HG03342 (cell line): ENCODE measurements around the gene PRLR.
"Not testable (repeated sequence)": the region's sequence is repeated elsewhere in the genome, so short reads cannot be mapped to it uniquely, and the experiment has no call there.

ENCODE experiments used
- ATAC-seq: cut with Tn5 transposase; IDR thresholded peaks from one replicate; pipeline ENCODE4 v1.9.1; 2021; ENCODE audit warnings: mild to moderate bottlenecking, moderate library complexity; ENCODE audit not compliant: unreplicated experiment

The PRLR gene

DNA sequence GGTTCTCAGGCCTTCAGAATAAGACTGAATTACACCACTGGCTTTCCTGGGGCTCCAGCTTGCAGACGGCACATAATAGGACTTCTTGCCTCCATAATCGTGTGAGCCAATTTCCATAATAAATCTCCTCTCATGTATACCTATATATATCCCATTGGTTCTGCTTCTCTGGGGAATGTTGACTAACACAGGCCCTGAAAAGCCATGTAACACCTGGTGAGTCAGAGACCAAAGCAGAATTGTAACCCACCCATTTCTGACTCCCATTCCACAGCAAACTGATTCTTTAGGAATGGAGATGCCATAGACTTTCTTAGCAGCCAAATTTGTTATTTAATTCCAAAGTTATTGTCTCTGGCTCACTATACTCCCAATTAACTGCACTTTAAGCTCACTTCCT lies 97.1 kb downstream of the PRLR start:
- no peak for ATAC-seq

DNA sequence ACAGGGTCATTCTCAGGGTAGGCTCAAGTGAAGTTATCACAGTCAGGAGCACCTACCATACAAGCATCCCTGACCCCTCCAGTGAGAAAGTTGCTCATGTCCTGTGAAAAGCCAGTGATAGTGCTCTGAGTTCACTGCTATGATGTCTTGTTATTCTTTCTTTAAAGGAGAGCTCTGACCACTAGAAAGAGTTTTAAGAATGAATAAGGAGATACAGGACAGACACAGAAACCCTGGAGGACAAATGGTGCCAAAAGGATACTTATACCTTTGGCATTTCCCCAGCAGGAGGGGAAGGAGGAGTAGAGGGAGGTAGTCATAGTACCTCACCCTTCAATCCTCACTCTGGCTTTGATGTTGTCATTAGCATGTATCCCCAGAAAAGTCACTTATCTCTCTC lies 98.6 kb downstream of the PRLR start:
- ATAC-seq = no peak

DNA sequence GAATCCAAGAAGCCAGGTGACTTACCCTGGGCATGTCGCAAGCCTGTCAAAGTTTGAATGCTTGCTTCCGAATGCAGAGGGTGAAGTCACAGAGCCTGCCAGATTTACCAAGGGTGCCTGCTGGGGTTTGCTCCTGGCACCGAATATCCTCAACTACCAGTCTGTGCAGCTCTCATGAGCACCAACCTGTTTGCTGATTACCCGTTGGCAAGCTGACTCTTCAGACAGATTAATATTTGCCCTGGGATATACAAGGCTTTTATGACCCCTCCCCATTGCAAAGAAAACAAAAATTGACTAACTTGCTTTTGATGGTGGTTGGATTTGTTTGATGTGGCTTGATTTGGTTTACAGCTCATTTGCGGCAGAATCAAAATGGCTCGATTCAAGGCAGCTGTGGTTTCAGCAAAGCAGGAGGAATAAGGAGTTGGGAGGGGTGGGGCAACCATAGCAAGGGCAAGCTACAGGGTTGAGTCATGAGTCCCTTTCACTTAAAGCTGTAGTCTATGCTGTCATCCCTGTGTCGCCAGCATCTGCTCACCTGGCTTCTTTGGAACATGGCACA lies 100.3 kb downstream of the PRLR start:
- no peak for ATAC-seq

DNA sequence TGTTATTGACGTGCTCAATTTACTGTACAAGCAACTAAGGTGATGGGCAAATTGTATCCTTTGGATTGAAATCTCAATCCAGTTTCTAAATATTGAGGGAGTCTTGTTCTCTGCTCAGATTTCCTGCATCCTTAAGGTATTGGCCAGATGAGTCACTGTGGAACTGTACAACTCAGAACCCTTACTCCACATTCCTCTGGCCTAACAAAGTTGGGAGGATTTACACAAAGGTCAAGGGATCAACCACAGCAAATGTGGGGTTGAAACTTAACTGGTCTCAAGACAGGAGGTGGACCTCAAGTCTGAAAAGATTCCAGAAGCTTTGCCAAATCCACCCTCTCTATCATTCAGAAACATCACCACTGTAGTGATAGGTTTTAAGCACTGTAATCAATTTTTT lies 101.0 kb downstream of the PRLR start:
- ATAC-seq = no peak

DNA sequence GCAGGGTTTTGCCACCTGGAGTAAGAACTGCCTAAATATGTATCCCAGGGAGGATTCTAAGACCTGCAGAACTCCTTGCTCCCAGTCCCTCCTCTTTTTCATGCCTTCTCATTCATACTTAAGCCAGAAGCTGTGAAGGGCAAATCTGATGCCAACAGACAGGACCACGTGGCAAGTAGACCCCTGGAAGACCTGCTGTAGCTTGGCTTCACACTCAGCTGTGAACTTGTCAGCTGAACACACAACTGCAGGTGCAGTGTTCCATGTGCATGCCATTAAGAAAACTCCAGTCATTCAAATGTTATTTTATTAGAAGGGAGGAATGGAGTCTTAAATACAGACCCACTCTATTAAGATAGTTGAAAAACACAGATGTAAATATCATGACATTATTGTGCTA lies 103.3 kb downstream of the PRLR start:
- ATAC-seq = no peak

DNA sequence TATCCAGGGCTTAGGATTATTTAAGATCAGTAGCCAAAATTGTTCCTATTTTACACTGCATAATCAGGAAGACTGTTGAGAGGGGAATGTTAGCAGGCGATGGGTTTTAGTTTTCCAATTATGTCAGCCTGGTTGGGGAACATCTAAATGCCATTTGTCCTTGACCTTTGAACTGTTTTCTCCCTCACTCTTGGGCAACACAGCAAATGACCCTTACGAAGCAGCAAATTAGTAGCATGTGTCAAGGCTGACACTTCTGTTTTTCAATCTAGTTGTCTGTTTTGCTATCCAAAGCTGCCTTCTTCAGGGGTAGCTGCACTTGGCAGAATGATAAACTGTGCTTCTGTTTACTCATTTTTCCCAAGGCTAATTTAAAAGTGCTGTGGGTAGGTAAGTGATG lies 104.5 kb downstream of the PRLR start:
- no peak for ATAC-seq

DNA sequence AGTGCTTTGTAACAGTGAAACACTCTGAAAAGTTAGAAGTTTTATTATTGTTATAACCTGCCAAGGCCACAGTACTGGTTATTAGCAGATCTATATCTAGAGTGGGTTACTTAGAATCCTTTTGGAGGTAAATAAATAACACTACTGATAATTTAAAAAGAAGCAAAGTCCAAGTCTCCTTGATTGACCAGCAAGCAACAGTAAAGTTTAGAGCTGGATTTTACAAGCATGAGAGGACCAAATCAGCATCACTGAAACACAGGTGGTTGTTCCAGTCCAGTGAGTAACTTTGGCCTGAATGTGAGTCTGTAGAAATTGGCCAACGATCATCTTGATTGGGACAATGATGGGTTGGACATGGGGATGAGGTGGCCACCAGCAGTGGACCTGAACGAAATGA lies 105.4 kb downstream of the PRLR start:
- no peak for ATAC-seq

DNA sequence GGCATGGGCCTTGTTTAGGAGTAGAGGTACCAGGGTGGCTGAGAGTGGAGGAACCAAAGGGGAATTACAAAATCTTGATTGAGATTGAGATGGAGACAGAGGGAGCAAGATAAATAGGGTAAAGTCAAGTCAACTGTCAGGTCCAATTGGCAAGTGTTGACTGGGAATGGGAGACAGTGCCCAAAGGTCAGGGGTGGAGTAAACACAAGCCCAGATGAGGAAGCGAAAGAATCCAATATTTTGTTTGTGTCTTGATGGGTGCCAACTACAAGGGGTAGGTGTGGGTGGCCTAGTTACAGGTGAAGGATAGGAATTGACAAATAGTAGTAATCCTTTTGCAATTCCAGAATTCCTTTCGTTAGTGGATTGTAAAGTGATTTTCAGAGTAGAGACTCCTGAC lies 107.5 kb downstream of the PRLR start:
- ATAC-seq = no peak

DNA sequence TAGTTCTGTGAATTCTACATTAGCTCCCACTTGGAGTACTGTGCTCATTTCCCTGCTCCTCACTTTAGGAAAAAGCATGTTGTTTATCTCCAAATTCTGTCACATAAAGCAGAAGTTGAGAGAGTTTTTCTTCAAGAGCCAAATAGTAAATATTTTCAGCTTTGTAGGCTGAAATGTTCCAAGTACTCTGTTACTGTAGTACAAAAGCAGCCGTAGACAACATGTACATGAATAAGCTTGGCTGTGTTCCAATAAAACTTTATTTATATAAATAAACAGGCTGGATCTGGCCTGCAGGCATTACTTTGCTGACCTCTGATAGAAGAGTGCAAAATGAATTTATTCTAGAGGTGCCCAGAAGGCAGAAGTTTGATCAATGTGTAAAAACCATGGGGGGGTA lies 109.6 kb downstream of the PRLR start:
- no peak for ATAC-seq

DNA sequence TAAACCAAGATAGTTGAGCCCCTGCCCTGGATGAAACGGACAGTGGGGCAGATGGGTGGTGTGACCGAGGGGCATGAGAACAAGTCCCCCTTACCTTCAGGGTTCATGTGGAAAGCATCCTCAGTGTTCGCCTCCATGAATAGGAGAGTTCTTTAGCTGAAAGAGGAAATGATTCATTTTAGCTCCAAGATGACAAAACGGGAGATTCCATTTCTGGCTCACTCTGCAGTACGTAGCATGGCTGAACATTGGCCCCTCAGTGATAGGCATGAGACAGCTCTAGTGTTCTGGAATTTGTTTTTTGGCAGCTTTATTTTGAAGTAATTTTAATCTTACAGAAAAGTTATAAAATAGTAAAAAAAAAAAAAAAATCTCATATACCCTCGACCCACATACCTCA lies 112.3 kb downstream of the PRLR start:
- ATAC-seq = peak; percentile 75

DNA sequence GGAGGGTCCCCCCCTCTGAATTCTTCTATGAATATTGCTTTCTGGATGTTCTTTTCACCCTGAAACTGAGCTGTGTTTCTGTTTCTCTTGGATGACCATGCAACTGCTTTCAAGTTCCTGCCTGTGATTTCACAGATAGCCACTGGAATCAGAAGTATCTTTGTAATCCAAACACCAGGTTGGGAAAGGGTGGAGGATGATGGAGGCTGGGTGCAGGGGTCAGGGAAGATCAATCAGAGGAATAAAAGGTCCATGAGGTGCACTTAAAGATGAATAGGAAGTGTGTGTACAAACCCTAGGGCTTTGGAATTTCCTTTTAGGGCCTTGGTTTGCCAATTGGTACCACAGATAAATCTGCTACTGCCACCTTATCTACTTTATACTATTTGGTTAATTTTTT lies 114.4 kb downstream of the PRLR start:
- ATAC-seq = no peak

DNA sequence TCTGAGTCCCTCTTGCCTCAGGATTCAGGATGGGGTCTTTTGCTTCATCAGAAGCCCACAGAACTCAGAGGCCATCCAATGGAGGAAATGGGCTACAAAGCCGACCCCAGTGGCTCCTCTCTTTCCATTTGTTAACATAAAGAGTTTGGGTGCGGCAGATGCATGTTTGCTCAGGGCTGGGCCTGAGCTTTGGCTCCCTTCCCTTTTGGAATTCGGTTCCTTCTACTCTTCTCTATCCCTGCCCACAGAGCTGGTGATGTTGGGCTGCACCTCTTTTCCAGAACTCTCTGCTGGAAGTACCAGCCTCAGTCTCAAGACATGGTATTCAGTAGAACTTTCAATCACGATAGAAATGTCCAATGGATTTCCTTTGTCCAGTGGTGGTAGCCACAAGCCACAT lies 115.6 kb downstream of the PRLR start:
- no peak for ATAC-seq

DNA sequence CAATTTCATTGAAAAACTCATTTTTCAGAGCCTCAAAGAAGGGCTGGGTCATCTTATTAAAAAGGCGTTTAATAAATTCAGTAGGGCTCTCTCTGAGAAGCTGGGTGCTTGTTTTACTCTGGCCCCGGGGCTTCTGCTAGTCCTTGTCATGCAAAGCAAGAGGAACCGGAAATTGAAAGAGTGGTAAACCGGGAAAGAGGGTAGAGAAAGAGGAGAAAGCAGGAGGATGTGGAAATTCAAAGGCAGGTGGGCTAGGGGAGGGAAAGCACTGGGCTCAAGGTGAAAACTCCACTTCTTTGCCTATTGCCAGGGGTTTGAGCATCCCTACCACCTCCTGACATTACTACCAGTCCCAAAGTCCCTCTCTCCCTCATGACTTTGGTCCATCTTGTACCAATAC lies 118.0 kb downstream of the PRLR start:
- no peak for ATAC-seq

DNA sequence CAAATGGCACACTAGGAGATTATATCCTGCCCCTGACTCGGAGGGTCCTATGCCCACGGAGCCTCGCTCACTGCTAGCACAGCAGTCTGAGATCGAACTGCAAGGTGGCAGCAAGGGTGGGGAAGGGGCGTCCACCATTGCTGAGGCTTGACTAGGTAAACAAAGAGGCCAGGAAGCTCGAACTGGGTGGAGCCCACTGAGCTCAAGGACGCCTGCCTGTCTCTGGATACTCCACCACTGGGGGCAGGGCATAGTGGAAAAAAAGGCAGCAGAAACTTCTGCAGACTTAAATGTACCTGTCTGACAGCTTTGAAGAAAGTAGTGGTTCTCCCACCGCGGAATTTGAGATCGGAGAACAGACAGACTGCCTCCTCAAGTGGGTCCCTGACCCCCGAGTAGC lies 125.7 kb downstream of the PRLR start:
- not testable (repeated sequence) for ATAC-seq

DNA sequence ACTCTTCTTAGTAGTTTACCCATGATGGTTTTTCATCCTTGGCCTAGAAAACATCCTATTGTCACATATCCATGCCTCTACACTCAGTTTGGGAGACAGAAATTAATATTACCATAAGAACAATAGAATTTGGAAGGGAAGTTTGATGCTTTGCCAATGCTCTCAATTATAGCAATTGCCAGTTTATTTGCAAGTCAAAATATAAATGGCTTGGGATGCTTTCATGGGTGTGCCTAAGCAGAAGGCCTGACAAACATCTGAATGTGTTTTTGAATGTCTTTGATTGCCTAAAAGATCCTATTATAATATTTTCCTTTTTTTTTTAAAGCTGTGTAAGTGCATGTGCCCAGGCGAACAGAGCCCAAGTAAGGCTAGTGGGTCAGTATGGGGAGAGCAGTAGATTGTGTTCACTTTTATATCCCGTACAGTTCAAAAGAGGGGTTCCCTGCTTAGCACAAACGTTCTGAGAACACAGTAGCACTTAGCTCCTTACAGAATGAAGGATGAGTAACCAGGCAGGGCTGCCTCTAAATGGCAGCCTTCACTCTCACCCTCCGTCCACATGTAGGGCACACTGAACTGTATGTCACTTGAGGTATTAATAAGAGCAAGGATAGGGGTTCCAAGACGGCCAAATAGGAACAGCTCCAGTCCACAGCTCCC lies 126.5 kb downstream of the PRLR start:
- no peak for ATAC-seq

DNA sequence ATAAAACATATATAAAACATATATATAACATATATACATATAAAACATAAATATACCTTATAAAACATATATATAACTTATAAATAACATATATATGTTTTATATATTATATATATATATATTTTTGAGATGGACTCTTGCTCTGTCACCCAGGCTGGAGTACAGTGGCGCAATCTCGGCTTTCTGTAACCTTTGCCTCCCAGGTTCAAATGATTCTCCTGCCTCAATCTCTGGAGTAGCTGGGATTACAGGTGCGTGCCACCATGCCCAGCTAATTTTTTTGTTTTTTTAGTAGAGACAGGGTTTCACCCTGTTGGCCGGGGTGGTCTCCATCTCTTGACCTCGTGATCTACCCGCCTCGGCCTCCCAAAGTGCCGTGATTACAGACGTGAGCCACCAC lies 128.6 kb downstream of the PRLR start:
- not testable (repeated sequence) for ATAC-seq

DNA sequence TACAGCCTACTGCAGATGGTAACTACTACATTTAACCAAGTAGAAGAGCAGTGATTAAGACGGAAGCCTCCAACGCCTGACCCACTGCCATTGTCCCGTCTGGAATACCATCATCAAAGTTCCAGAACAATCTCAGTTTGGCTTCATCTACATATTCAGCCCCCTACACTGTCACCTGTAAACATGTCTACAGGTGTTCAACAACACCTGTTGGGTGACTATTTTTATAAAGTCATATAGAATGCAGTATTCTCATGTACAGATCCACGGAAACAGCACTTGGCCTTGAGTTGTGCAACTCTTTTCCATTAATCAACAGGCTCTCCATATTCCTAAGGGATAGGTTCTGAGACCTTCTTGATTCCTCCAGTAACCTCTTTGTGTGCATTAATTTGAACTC lies 129.3 kb downstream of the PRLR start:
- ATAC-seq = no peak

DNA sequence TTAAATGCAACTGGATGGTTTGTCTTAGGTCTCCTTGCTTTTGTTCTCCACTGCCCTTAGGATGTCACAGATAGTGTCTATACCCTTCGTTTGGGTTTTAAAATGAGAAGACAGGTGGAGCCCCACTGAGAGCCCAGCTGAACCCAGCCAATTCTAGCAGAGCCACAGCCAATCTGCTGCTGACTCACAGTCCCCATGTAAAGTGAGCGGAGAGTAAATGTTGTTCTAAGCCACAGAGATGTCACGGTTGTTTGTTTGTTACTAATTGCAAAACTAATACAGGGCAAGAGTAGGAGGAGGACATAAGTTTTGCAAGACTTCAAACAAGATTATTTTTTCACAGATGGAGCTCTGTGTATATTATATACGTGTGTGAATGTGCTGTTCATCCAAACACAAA lies 132.1 kb downstream of the PRLR start:
- no peak for ATAC-seq

DNA sequence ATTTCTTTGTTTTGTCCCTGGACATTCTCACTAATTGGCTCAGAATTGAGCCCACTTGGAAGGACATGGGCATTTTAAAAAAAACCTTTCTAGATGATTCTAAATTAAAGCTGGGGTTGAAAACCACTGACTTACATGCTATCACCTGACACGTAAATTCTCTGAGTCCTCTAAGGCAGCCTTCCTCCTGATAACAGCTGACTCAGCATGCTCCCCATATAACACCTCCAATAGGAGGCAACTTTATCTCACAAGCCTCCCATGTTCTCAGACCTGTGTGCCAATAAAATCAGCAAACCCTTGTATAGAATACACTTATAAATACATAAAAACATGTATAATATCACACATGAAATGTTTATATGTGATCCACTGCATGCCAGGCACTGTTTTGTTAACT lies 133.4 kb downstream of the PRLR start:
- ATAC-seq = no peak

DNA sequence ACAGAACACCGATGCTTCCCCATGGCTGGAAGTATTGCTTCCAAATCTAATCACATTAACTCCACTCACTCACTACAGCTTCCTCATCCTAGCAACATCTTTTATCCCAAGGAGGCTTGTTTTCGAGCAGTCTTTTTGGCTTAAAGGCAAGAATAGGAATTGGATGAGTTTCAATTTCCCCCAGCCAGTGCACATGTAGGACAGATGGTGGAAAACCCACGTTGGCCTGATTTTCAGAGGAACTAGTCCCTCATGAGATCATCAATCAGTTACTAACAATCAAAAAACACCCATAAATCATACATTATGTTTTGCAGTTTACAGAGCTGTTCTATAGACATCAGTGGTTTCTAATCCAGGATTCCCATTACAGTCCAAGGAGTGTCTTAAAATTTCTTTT lies 134.1 kb downstream of the PRLR start:
- no peak for ATAC-seq

DNA sequence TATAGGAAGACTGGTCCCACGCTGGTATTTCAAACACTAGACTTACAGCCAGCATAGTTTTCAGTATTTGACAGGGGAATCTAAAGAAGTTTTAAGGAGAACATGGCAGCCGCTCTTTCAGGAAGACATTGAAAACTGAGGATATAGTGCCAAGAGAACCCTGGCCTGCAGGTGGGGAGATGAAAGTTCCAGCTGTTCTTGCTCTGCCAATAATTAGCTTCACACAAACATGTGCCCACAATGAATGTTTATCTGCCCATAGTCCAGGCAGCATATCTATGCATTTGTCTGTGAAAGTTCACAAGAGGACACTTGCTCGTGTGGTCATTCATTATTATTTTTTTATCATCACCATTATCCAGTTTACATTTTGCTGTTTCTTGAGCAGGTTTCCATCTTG lies 134.9 kb downstream of the PRLR start:
- ATAC-seq = no peak

DNA sequence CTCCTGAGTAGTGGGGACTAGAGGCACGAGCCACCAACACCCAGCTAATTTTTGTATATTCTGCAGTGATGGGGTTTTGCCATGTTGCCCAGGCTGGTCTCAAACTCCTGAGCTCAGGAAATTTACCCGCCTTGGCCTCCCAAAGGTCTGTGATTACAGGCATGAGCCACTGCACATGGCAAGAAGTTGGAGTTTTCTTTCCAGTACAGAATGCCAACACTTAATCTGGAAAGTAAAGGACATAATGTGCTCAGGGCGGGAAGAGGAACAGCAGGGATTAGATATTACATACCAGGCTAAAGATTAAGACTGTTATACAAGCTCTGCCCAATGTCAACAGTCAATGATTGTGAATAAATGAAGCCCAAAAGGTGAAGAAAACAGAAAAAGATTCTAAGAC lies 135.3 kb downstream of the PRLR start:
- no peak for ATAC-seq

DNA sequence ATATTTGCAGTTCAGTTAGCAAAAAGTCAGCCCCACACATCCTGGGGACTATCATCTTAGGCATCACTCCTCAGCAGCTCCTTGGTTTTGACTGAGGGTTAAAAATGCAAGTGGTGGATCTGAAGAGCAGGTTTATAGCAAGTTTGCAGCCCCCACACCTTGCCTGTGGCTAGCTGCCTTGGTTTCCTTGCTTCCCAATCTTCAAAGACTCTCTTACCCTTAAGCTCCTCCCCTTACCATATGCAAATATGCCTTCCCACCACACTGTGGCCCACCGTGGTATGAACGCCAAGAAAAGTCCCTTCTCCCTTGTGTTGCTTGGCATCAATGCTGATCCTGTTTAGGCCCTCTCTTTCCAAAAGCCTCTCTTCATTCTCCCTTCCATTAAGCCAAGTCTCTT lies 137.6 kb downstream of the PRLR start:
- no peak for ATAC-seq
